Right ventricle myocardium superior (tissue), 1 donor: ENCODE measurements around the gene CLEC20A. TPM values are rescaled to one million over a fixed set of nuclear protein-coding genes. Genes with fewer than 3 reads are reported as not detected.
A peak's percentile ranks its signal among the peaks of the same experiment; 100 is the strongest.

Source experiments
- ATAC-seq: fragments of 200-7000 bp; cut with Tn5 transposase; one replicate; pipeline ENCODE4 v1.9.1; 2020; ENCODE audit warnings: mild to moderate bottlenecking; ENCODE audit not compliant: poor library complexity
- DNase-seq: peaks from one replicate; pipeline ENCODE4 v3.0.0-alpha.2; 2020
- intact Hi-C: fragments of 100-400 bp; cut with DNase I; formaldehyde crosslinking; loops from one replicate; pipeline ENCODE4 v1.11.2; 2022
- total RNA-seq: library from RNA; stranded (reverse); fragmentation: NEBNext Ultra II Directional; extraction: Animal tissue kit (Norgen Biotek cat#: 25700); gene quantifications from one replicate; pipeline ENCODE4 v1.2.1, GENCODE V29; 2021
- donor health status: DM: no; HTN: yes; CAD: no; lungs with severe emphysema.

CLEC20A gene
- total RNA-seq, 1 donor from 2014 or later = not detected

GRCh38 chr1:178487070-178487615, 9.6 kb downstream of the CLEC20A start:
- intact Hi-C loops = no loop called here
- DNase-seq (no peak), ATAC-seq (peak; percentile 44)

GRCh38 chr1:178486100-178487069, 10.4 kb downstream of the CLEC20A start:
- intact Hi-C loops = no loop called here
- peak; percentile 71 for ATAC-seq
- DNase-seq = no peak

DNA sequence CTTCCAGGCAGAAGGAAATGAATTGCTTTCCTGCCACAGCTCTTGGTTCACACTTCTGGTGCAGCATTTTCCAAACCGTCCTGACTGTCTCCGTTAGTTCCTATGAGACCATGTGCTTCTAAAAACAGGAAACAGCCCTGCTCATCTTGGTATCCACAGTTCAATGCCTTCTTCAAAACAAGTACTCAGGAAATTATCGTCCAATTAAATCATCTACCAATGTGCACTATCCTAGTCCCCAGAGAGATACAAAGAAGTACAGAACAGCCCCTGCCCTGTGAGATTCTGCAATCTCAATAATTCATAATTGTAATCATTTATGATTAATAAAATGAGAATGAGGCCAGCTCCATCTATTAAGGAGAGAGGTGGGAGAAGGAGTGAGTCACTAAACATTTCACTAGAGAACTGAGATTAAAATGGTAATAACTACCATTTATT, 11.2 kb downstream of the CLEC20A start:
- ATAC-seq (no peak), DNase-seq (no peak)
- intact Hi-C loops = no loop called here

DNA sequence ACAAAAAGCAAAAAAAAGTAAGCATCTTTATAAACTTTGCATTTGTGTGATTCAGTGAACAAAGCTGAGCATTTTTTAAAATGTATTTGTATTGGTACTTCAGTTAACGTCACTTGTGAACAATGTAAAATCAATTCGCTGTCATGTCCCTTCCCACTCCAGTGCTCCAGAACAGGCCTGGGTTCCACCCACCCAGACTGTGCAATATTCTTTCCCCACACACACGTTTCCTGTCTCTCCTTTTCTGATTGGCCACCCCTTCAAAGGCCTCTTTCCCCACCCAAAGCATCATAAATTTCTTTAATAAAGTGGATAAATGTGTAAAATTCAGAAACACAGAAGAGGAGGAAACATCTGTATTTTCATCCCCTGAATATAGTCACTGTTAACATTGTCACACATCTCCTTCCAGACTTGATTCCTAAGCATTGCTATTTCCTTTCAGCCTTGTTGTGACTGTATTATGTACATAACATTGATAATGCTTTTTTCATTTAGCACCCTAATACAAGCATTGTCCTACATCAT, 12.0 kb downstream of the CLEC20A start:
- intact Hi-C loops = no loop called here
- DNase-seq (no peak), ATAC-seq (no peak)

GRCh38 chr1:178483251-178483957, 13.4 kb downstream of the CLEC20A start:
- intact Hi-C loops = no loop called here
- DNase-seq = no peak
- ATAC-seq = no peak

DNA sequence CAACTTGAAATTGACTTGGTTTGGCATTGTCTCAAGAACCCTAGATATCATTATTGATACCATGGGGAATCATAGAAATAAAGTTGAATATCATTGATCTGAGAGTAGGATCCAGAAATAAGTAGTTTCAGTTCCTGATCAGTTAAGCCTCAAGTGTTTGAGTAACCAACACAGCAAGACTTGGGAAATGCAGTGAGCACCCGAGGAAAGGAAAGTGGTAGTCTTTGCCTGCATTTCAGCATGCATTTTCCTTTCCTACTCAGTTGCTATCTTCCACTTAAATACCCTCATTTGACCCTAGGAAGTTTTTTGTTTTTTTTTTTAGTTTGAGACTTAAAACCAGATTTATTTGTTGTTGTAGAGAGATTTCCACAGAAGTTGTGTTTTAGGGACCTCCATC, 18.9 kb downstream of the CLEC20A start:
- intact Hi-C loops = no loop called here
- ATAC-seq (no peak), DNase-seq (no peak)

GRCh38 chr1:178477373-178477772, 19.4 kb downstream of the CLEC20A start:
- no peak for DNase-seq
- intact Hi-C loops = no loop called here

GRCh38 chr1:178472531-178472930, 24.2 kb downstream of the CLEC20A start:
- ATAC-seq (no peak), DNase-seq (no peak)
- intact Hi-C loops = no loop called here

More at GRCh38 chr1:178477373-178477772, 19.4 kb downstream of the CLEC20A start:
- ATAC-seq = no peak

- DNase-seq (no peak), ATAC-seq (no peak)
- intact Hi-C loops = no loop called here
Observed at GRCh38 chr1:178470411-178470960, 26.3 kb downstream of the CLEC20A start.

DNA sequence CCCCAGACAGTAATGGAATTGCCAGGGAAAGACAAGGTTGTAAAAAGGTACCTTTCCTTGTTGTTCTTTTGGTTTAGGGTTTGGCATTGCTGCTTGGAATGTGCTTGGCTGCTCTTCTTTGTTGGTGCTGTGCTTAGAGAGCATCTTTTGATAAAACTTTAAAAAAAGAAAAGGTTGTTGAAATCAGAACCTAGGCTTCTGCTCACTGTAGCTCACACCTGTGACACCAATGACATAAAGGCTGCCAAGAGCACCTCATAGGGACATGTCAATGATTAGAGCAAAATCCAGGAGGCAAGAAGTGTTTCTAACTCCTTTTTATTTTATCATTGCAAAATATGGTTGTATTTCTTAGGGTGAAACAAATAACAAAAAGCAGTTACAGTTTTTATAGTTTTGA, 28.9 kb downstream of the CLEC20A start:
- DNase-seq = no peak
- ATAC-seq = peak; percentile 55
- intact Hi-C loops = no loop called here

DNA sequence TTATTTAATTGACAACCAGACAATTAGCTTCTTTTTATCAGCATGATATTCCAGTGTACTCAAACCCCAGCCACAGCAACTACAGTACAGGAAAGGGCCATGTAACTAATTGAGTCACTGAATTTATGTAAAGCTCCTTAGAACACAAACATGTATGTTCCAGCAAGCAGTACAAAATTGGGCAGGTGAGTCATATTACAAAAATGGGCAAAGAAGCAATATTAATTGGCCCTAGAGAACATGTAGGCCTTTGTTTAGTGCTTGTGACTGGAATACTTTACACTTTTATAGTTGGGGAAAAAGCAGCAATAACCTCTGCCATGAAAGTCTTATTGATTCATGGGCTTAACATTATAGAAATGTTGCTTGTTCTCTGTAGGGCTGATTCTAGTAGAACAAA, 31.8 kb downstream of the CLEC20A start:
- ATAC-seq (no peak), DNase-seq (no peak)
- intact Hi-C loops = no loop called here

DNA sequence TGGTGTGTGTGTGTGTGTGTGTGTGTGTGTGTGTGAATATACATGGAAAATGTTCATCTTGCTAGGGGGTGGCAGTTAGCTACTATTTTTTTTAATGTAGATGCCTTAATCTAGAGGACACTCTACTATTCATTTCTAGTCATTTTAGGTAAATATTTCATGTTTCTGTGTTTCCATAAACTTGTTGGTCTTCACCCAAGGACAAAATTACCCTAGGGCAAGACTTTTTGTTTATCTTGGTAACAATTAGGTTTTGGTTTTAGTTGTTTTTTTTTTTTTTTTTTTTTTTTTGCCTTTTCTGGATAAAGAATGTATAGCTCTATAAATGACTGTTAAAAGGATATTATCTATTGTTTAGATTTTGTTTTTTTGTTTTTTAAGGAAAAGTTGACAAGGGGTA, 32.2 kb downstream of the CLEC20A start:
- intact Hi-C loops = no loop called here

DNA sequence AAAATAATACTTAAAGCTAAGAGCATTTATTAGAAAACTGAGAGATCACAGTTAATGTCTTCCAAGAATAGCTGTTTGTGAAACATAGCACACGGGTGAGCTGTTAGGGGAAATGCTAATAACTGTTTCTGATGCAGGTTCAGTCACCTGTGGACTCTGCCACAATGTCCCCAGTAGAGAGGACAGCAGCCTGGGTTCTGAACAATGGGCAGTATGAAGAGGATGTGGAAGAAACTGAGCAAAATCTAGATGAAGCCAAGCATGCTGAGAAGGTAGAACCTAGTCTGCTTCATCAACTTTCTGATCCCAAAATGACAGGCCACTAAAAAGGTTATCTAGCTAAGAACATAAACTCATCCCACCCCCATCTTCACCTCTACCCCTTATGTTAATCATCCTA, 32.6 kb downstream of the CLEC20A start:
- no peak for DNase-seq
- intact Hi-C loops = no loop called here

More for the DNA sequence above, 32.2 kb downstream of the CLEC20A start:
- DNase-seq (no peak), ATAC-seq (no peak)

GRCh38 chr1:178461701-178462100, 35.1 kb downstream of the CLEC20A start:
- no peak for DNase-seq
- ATAC-seq = no peak
- intact Hi-C loops = no loop called here

More for the DNA sequence above, 32.6 kb downstream of the CLEC20A start:
- no peak for ATAC-seq

GRCh38 chr1:178461104-178461503, 35.7 kb downstream of the CLEC20A start:
- DNase-seq (no peak), ATAC-seq (no peak)
- intact Hi-C loops = no loop called here

DNA sequence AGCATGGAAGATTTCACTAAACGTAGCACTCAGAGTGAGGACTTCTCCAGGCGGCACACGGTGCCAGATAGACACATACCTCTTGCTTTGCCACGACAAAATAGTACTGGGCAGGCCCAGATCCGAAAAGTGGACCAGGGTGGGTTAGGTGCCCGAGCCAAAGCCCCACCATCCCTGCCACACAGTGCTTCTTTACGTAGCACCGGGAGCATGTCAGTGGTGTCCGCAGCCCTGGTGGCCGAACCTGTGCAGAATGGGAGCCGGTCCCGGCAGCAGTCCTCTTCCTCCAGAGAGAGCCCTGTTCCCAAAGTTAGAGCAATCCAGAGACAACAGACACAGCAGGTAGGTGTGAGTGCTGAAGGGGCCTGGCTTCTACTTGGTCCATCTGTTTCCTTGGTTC, 38.6 kb downstream of the CLEC20A start:
- intact Hi-C loops = no loop called here
- ATAC-seq = no peak

GRCh38 chr1:178457651-178458050, 39.1 kb downstream of the CLEC20A start:
- DNase-seq = no peak
- no peak for ATAC-seq
- intact Hi-C loops = no loop called here

More for the DNA sequence above, 38.6 kb downstream of the CLEC20A start:
- DNase-seq = peak; percentile 39

- ATAC-seq (no peak), DNase-seq (no peak)
- intact Hi-C loops = no loop called here
Observed at GRCh38 chr1:178456472-178456871, 40.3 kb downstream of the CLEC20A start.

DNA sequence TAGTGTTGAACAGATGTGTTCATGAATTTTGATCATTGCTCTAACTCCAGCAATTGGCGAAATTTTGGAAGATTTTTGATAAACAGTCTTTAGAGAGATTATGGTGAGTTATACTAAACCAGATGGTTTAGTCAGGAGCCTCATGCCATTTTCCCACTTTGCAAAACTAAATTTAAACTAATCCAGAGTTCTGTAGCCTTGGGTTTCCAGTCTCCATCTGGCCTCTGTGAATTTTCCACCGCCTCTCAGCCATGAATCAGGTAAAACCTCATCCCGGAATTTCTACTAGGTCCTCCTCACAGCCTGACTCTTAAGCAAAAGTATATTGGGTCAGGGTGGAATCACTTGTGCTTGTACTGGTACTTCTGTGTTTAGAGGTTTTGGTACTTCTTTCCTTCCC, 44.8 kb downstream of the CLEC20A start:
- DNase-seq = no peak
- intact Hi-C loops = no loop called here
- ATAC-seq = no peak
